Prostate gland (tissue), 2 donors: ENCODE measurements around the gene VILL.

Source experiments
- POLR2A ChIP-seq: fragments of 450-650 bp; IDR thresholded peaks from one replicate; pipeline ENCODE4 v1.6.1; 2016; ENCODE audit warnings: antibody characterized with exemption, mild to moderate bottlenecking
- TF ChIP-seq, protein P1 (sequence below), 4 experiments: fragments of 200-600 bp in 2 of 4; fragments of 450-650 bp in 2 of 4; sonication (generic) in 2 of 4; IDR thresholded peaks; 1 replicate in 3 of 4; 2 replicates in 1 of 4; pipeline ENCODE4 v1.5.1; 2016 to 2019; ENCODE audit warnings: antibody characterized with exemption in 4 of 4, mild to moderate bottlenecking in 2 of 4, moderate library complexity in 2 of 4

DNA sequence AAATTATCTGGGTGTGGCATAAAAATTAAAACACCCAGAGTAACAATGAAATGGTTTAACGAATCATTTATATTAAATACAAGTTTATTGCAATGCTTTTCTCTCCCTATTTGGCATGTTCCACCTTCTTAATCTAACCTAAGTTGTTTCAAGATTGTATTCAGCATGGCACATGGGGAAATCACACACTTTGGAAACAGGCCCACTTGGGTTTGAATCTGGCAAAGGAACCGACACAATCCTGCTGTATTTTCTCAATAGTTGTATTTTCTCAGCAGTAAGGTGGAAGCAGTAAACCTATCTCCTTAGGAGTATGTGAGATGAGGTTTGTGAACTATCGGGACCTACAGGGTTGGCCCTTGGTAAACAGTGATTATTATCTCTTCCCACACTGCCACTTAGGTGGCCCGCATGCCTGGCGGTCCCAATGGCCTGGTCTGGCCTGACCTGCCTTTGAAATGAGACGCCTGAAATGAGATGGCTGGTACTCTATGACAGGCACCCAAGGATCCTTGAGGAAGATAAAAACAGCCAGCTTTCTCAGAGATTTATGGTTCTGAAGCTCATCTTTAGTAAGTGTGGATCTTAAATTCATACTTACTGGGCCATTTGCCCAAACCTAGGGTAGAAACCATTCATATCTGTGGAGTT lies 45.3 kb upstream of the VILL start:
- no peak for TF ChIP-seq POLR2A
- TF ChIP-seq, protein P1, sequence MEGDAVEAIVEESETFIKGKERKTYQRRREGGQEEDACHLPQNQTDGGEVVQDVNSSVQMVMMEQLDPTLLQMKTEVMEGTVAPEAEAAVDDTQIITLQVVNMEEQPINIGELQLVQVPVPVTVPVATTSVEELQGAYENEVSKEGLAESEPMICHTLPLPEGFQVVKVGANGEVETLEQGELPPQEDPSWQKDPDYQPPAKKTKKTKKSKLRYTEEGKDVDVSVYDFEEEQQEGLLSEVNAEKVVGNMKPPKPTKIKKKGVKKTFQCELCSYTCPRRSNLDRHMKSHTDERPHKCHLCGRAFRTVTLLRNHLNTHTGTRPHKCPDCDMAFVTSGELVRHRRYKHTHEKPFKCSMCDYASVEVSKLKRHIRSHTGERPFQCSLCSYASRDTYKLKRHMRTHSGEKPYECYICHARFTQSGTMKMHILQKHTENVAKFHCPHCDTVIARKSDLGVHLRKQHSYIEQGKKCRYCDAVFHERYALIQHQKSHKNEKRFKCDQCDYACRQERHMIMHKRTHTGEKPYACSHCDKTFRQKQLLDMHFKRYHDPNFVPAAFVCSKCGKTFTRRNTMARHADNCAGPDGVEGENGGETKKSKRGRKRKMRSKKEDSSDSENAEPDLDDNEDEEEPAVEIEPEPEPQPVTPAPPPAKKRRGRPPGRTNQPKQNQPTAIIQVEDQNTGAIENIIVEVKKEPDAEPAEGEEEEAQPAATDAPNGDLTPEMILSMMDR (IDR thresholded peaks at IDR 0.05), result no peak
